Measurements from ENCODE around the gene S100A12.

S100A12 gene

DNA sequence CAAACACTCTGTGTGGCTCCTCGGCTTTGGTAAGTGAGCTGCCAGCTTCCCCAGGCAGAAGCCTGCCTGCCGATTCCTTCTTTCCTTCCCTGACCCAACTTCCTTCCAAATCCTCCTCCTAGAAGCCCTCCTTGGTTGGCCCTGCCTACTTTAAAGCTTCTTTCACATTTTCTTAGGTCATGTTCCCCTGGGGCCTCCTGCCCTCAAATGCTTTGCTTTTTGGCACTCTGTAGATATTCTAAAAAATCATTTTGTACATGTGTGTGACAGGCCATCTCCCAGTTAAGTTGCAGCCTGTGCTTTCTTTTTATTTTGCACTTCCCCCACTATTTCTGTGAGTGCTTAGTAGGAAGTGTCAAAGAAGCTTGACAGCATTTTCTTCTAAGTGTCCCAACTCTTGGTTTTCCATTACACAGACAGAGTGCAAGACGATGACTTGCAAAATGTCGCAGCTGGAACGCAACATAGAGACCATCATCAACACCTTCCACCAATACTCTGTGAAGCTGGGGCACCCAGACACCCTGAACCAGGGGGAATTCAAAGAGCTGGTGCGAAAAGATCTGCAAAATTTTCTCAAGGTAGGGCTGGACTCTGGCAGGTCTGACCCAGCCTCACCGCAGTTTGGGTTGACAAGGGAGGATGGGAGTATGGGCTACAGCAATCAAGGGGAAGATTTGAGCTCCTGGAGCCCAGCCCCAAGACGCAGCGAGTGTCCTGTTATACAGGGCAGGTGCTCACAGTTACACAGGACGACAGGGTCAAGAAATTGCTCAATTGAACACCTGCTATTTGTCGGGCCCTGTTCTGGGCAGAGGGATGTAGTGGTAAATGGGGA is 17.3 kb downstream of the S100A12 start, which contains the start of gene S100A9:
TSS of gene S100A9 (plus strand) at position 2 of the 838 bp plus-strand sequence. CDS start at position 432, 430 bp downstream.
- ATAC-seq, result no peak
- no peak for TF ChIP-seq ZNF70 (CRISPR knock-in tag; IDR thresholded peaks at IDR 0.05)
- no peak for TF ChIP-seq ZNF565 (CRISPR knock-in tag; conservative IDR thresholded peaks at IDR 0.05; ENCODE audit: low read depth)
- TF ChIP-seq, protein P1, sequence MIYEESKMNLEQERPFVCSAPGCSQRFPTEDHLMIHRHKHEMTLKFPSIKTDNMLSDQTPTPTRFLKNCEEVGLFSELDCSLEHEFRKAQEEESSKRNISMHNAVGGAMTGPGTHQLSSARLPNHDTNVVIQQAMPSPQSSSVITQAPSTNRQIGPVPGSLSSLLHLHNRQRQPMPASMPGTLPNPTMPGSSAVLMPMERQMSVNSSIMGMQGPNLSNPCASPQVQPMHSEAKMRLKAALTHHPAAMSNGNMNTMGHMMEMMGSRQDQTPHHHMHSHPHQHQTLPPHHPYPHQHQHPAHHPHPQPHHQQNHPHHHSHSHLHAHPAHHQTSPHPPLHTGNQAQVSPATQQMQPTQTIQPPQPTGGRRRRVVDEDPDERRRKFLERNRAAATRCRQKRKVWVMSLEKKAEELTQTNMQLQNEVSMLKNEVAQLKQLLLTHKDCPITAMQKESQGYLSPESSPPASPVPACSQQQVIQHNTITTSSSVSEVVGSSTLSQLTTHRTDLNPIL (CRISPR knock-in tag; IDR thresholded peaks at IDR 0.05; ENCODE audit: low read depth), result no peak
- no peak for TF ChIP-seq BACH2 (CRISPR knock-in tag; IDR thresholded peaks at IDR 0.05; ENCODE audit: borderline replicate concordance)
- TF ChIP-seq TOX (CRISPR knock-in tag; IDR thresholded peaks at IDR 0.05; ENCODE audit: borderline replicate concordance), result no peak
- TF ChIP-seq, protein P2, sequence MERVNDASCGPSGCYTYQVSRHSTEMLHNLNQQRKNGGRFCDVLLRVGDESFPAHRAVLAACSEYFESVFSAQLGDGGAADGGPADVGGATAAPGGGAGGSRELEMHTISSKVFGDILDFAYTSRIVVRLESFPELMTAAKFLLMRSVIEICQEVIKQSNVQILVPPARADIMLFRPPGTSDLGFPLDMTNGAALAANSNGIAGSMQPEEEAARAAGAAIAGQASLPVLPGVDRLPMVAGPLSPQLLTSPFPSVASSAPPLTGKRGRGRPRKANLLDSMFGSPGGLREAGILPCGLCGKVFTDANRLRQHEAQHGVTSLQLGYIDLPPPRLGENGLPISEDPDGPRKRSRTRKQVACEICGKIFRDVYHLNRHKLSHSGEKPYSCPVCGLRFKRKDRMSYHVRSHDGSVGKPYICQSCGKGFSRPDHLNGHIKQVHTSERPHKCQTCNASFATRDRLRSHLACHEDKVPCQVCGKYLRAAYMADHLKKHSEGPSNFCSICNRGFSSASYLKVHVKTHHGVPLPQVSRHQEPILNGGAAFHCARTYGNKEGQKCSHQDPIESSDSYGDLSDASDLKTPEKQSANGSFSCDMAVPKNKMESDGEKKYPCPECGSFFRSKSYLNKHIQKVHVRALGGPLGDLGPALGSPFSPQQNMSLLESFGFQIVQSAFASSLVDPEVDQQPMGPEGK (CRISPR knock-in tag; IDR thresholded peaks at IDR 0.05; ENCODE audit: borderline replicate concordance), result no peak
- TF ChIP-seq SNAI2 (CRISPR knock-in tag; IDR thresholded peaks at IDR 0.05), result no peak
- TF ChIP-seq OSR1 (CRISPR knock-in tag; IDR thresholded peaks at IDR 0.05), result no peak
- TF ChIP-seq ZC3H10 (CRISPR knock-in tag; IDR thresholded peaks at IDR 0.05), result no peak
- TF ChIP-seq PPARA (CRISPR knock-in tag; IDR thresholded peaks at IDR 0.05; ENCODE audit: borderline replicate concordance), result no peak
- TF ChIP-seq CSDC2 (CRISPR knock-in tag; IDR thresholded peaks at IDR 0.05), result no peak
- TF ChIP-seq ZNF8 (CRISPR knock-in tag; IDR thresholded peaks at IDR 0.05), result no peak
- TF ChIP-seq ZFP3 (CRISPR knock-in tag; IDR thresholded peaks at IDR 0.05), result no peak
- TF ChIP-seq, protein P3, sequence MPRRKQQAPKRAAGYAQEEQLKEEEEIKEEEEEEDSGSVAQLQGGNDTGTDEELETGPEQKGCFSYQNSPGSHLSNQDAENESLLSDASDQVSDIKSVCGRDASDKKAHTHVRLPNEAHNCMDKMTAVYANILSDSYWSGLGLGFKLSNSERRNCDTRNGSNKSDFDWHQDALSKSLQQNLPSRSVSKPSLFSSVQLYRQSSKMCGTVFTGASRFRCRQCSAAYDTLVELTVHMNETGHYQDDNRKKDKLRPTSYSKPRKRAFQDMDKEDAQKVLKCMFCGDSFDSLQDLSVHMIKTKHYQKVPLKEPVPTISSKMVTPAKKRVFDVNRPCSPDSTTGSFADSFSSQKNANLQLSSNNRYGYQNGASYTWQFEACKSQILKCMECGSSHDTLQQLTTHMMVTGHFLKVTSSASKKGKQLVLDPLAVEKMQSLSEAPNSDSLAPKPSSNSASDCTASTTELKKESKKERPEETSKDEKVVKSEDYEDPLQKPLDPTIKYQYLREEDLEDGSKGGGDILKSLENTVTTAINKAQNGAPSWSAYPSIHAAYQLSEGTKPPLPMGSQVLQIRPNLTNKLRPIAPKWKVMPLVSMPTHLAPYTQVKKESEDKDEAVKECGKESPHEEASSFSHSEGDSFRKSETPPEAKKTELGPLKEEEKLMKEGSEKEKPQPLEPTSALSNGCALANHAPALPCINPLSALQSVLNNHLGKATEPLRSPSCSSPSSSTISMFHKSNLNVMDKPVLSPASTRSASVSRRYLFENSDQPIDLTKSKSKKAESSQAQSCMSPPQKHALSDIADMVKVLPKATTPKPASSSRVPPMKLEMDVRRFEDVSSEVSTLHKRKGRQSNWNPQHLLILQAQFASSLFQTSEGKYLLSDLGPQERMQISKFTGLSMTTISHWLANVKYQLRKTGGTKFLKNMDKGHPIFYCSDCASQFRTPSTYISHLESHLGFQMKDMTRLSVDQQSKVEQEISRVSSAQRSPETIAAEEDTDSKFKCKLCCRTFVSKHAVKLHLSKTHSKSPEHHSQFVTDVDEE (CRISPR knock-in tag; IDR thresholded peaks at IDR 0.05), result no peak

DNA sequence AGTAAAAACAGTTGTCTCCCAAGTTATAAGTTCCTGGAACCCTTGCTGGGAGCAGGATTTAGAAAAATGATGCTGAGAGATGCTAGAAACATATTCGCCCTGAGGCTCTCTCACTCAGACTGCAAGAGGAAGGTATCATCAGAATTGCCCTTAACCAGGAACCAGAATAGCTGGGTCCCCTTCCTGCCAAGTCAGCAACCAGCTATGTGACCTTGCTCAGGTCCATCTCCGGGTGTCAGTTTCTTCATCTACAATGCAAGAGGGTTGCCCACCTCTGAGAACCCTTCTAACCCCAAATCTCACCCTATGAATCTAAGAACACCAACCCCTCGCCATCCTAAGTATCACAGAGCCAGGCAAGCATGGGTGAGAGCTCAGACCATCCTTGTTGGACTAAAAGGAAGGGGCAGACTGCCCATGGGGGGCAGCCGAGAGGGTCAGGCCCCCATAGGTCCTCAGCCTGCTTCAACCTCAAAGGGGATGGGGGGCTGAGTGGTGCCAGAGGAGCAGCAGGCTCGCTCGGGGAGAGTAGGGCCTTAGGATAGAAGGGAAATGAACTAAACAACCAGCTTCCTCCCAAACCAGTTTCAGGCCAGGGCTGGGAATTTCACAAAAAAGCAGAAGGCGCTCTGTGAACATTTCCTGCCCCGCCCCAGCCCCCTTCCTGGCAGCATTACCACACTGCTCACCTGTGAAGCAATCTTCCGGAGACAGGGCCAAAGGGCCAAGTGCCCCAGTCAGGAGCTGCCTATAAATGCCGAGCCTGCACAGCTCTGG is 18.2 kb downstream of the S100A12 start:
- no peak for ATAC-seq
- TF ChIP-seq ZC3H10 (CRISPR knock-in tag; IDR thresholded peaks at IDR 0.05) (no peak), OSR1 (CRISPR knock-in tag; IDR thresholded peaks at IDR 0.05) (no peak), ZNF8 (CRISPR knock-in tag; IDR thresholded peaks at IDR 0.05) (no peak), BACH2 (CRISPR knock-in tag; IDR thresholded peaks at IDR 0.05; ENCODE audit: borderline replicate concordance) (no peak), ESRRG (CRISPR knock-in tag; IDR thresholded peaks at IDR 0.05) (no peak), ZFP30 (CRISPR knock-in tag; IDR thresholded peaks at IDR 0.05) (no peak), ISL1 (CRISPR knock-in tag; IDR thresholded peaks at IDR 0.05) (no peak), TCF4 (CRISPR knock-in tag; IDR thresholded peaks at IDR 0.05; ENCODE audit: borderline replicate concordance) (no peak), ARNTL (CRISPR knock-in tag; IDR thresholded peaks at IDR 0.05; ENCODE audit: borderline replicate concordance, low read depth) (no peak), CSDC2 (CRISPR knock-in tag; IDR thresholded peaks at IDR 0.05) (no peak), TOX (CRISPR knock-in tag; IDR thresholded peaks at IDR 0.05; ENCODE audit: borderline replicate concordance) (no peak), SNAI2 (CRISPR knock-in tag; IDR thresholded peaks at IDR 0.05) (no peak), PPARA (CRISPR knock-in tag; IDR thresholded peaks at IDR 0.05; ENCODE audit: borderline replicate concordance) (no peak), RARB (CRISPR knock-in tag; IDR thresholded peaks at IDR 0.05) (no peak), ZFP3 (CRISPR knock-in tag; IDR thresholded peaks at IDR 0.05) (no peak), ZNF565 (CRISPR knock-in tag; conservative IDR thresholded peaks at IDR 0.05; ENCODE audit: low read depth) (no peak)
- TF ChIP-seq, protein P4, sequence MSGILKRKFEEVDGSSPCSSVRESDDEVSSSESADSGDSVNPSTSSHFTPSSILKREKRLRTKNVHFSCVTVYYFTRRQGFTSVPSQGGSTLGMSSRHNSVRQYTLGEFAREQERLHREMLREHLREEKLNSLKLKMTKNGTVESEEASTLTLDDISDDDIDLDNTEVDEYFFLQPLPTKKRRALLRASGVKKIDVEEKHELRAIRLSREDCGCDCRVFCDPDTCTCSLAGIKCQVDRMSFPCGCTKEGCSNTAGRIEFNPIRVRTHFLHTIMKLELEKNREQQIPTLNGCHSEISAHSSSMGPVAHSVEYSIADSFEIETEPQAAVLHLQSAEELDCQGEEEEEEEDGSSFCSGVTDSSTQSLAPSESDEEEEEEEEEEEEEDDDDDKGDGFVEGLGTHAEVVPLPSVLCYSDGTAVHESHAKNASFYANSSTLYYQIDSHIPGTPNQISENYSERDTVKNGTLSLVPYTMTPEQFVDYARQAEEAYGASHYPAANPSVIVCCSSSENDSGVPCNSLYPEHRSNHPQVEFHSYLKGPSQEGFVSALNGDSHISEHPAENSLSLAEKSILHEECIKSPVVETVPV (CRISPR knock-in tag; IDR thresholded peaks at IDR 0.05), result no peak
- TF ChIP-seq, protein P5, sequence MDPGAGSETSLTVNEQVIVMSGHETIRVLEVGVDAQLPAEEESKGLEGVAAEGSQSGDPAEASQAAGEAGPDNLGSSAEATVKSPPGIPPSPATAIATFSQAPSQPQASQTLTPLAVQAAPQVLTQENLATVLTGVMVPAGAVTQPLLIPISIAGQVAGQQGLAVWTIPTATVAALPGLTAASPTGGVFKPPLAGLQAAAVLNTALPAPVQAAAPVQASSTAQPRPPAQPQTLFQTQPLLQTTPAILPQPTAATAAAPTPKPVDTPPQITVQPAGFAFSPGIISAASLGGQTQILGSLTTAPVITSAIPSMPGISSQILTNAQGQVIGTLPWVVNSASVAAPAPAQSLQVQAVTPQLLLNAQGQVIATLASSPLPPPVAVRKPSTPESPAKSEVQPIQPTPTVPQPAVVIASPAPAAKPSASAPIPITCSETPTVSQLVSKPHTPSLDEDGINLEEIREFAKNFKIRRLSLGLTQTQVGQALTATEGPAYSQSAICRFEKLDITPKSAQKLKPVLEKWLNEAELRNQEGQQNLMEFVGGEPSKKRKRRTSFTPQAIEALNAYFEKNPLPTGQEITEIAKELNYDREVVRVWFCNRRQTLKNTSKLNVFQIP (CRISPR knock-in tag; IDR thresholded peaks at IDR 0.05; ENCODE audit: borderline replicate concordance, low read depth), result no peak
- TF ChIP-seq, protein P1 (CRISPR knock-in tag; IDR thresholded peaks at IDR 0.05; ENCODE audit: low read depth), result no peak
- TF ChIP-seq, protein P3 (CRISPR knock-in tag; IDR thresholded peaks at IDR 0.05), result no peak

Measured in SK-N-SH treated with all-trans-retinoic acid at 6 μM for 48 hours (cell line).